Measurements from ENCODE around the gene ADCK1. TPM values are rescaled to one million over a fixed set of nuclear protein-coding genes. Genes with fewer than 3 reads are reported as not detected.

Gene ADCK1
- total and polyA plus RNA-seq, 2 of the 13 experiments (the other 11 are each of a cell fraction or from before 2014, with no cell fraction given): 3.9 to 6.3 TPM

- TF ChIP-seq HOXA5 (CRISPR knock-in tag; IDR thresholded peaks at IDR 0.05): no peak
- no peak for TF ChIP-seq CREBL2 (CRISPR knock-in tag; IDR thresholded peaks at IDR 0.05; ENCODE audit: borderline replicate concordance)
- TF ChIP-seq GABPA (IDR thresholded peaks at IDR 0.05; ENCODE audit: low read depth, low read length): peak; percentile 59
- peak; percentile 83 for TF ChIP-seq GABPA (CRISPR knock-in tag; IDR thresholded peaks at IDR 0.05; ENCODE audit: low read depth)
- TF ChIP-seq SRSF4 (IDR thresholded peaks at IDR 0.05; ENCODE audit: low read depth, low read length, poor library complexity, severe bottlenecking): no peak
- no peak for TF ChIP-seq ZBTB40 (IDR thresholded peaks at IDR 0.05)
- peak; percentile 76; the same call in 1 of the 2 replicates for TF ChIP-seq ZBTB40 (CRISPR knock-in tag; IDR thresholded peaks at IDR 0.05)
- TF ChIP-seq MXI1 (IDR thresholded peaks at IDR 0.05; ENCODE audit: borderline replicate concordance, low read depth, low read length): peak; percentile 90; the same call in 2 of the 3 replicates
- TF ChIP-seq TGIF2 (CRISPR knock-in tag; IDR thresholded peaks at IDR 0.05): no peak
- peak; percentile 66; the same call in 1 of the 2 replicates for TF ChIP-seq ZNF547 (CRISPR knock-in tag; IDR thresholded peaks at IDR 0.05)
- TF ChIP-seq ETV6 (CRISPR knock-in tag; conservative IDR thresholded peaks at IDR 0.05): peak; percentile 78
- TF ChIP-seq SOX6 (IDR thresholded peaks at IDR 0.05): no peak
- TF ChIP-seq SOX6 (CRISPR knock-in tag; IDR thresholded peaks at IDR 0.05): peak; percentile 55; the same call in 1 of the 2 replicates
- no peak for TF ChIP-seq HOXA7 (CRISPR knock-in tag; IDR thresholded peaks at IDR 0.05)
- peak; percentile 84 for TF ChIP-seq ZNF883 (CRISPR knock-in tag; IDR thresholded peaks at IDR 0.05; ENCODE audit: not compliant biosample characterization)
- peak; percentile 67; the same call in 1 of the 2 replicates for TF ChIP-seq ERF (CRISPR knock-in tag; IDR thresholded peaks at IDR 0.05)
- peak; percentile 75 for TF ChIP-seq ESRRA (CRISPR knock-in tag; IDR thresholded peaks at IDR 0.05; ENCODE audit: low read depth)
- TF ChIP-seq KLF12 (CRISPR knock-in tag; IDR thresholded peaks at IDR 0.05; ENCODE audit: borderline replicate concordance): 0 out of 2 replicates have a peak, but pooled peaks have one; percentile 40
- 0 out of 2 replicates have a peak, but pooled peaks have one; percentile 22 for TF ChIP-seq YEATS2 (CRISPR knock-in tag; IDR thresholded peaks at IDR 0.05; ENCODE audit: borderline replicate concordance)
- TF ChIP-seq CREM (IDR thresholded peaks at IDR 0.05): peak; percentile 63
- no peak for TF ChIP-seq CREM (CRISPR knock-in tag; IDR thresholded peaks at IDR 0.05)
- TF ChIP-seq MLLT10 (CRISPR knock-in tag; IDR thresholded peaks at IDR 0.05): no peak
- 0 out of 2 replicates have a peak, but pooled peaks have one; percentile 68 for TF ChIP-seq ZBTB42 (CRISPR knock-in tag; IDR thresholded peaks at IDR 0.05)
Observed at GRCh38 chr14:77799863-77800730, at the start of gene ADCK1 (continued).

Measured in HepG2 (cell line).